Retina (tissue), 1 donor: ENCODE data around the gene WDR1.

Experiments used
- DNase-seq: peaks from one replicate; pipeline ENCODE4 v3.0.0-alpha.2; 2016

The WDR1 gene

DNA sequence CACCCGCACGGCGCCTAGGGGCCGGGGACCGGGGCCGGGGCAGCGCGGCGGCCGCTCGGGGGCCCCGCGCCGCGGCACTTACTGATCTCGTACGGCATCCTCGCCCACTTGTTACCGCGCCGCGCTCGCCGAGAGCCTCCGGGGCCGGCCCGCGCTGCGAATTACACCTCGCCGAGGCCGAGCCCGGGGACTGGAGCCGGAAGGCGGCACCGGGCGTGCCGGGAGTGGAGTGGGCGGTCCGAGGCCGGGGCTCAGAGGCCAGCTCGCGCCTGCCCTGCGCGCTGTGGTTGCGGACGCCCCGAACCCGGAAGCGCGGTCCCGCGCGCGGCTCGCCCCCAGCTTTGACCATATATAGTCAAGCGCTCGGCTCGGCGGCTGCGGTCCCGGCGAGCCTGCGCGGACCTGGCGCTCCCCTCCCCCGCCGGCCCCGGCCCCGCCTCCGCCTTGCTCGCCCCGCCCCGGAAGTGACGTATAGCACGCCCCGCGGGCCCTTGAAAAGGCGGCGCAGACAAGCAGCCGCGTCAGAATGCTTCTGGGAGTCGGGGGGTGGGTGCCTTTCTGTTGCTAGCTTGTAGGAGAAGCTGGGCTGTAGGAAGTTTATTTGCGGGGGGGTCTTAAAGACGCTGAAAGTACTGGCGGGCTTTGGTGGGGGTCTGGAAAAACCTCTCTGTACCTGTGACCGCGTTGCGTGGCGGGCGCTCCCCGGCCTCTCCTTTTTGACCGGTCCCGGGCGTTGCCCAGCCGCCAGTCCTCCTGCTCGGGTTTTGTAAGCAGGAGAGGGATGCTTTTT, at the start of gene WDR1:
Gene WDR1 (minus strand): TSS at position 231 of the 790 bp plus-strand sequence. CDS start 133 bp downstream, at position 98.
- DNase-seq, result peak; percentile 92

DNA sequence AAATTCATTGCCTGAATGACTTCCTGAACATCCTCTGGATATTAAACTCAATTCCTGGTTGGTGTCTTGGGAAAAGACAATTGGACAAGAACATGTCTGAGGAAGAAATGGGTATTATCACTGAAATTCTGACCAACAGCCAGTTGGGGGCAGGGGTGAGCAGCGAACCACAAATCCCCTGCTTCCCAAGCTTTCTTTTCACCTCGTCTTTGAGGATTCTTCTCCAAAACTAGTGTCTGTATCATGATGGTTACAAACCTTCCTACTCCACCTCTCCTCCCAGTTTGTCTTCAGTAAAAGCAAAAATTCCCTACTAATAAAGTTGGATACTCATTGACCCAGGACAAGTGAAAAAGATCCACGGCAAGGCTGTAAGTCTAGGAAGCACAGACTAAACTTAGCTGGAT, 48.3 kb upstream of the WDR1 start:
- peak; percentile 36 for DNase-seq

DNA sequence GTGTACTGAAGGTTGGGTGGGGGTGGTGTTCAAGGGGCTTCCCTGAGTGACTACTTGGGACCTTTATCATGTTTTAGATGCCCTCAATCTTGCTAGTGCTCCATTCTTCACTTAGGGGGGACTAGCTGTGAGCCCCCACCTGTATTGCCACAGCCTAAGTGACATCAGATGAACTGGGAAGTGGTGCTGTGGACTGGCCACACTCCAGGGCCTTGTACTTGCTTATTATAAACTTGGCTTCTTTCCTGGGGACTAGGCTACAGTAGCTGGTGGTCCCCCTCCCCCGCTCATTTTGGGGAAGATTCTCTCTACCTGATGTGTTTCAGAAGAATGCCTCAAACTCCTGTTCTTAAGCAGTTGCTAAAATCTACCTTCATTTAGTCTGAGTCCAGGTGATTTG, 46.7 kb upstream of the WDR1 start:
- no peak for DNase-seq

DNA sequence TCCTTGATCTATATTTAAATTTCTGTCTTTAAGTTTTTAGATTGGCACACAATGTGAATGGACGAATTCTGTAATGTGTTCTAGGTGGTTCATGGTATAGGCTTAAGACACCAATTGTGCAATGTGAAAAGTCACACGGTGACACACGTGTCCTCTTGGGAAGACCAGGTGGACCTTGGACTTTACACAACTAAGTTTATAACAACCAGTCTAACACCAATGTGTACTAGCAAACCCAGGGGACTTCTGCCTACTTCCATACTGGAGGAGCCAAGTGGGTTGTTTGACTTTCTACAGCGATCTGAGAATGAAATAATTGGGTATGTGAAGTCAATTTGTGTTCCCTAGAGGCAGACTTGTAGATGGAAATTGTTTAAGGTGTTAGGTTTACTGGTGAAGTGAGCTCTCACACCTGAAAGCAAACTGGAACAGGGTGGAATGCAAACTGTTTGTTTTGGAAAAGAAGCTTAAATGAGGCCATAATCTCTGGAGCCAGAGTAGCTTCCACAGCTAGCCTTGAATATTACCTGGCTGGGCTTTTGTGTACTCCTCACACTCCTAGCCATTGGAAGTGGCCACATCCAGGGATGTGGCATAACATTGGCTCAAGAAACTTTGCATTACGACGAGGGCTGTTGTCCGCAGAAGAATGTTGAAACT, 45.9 kb upstream of the WDR1 start:
- no peak for DNase-seq

- no peak for DNase-seq
Measured at GRCh38 chr4:10161840-10162239, 45.2 kb upstream of the WDR1 start.

GRCh38 chr4:10161146-10161545, 44.5 kb upstream of the WDR1 start:
- DNase-seq, result no peak

DNA sequence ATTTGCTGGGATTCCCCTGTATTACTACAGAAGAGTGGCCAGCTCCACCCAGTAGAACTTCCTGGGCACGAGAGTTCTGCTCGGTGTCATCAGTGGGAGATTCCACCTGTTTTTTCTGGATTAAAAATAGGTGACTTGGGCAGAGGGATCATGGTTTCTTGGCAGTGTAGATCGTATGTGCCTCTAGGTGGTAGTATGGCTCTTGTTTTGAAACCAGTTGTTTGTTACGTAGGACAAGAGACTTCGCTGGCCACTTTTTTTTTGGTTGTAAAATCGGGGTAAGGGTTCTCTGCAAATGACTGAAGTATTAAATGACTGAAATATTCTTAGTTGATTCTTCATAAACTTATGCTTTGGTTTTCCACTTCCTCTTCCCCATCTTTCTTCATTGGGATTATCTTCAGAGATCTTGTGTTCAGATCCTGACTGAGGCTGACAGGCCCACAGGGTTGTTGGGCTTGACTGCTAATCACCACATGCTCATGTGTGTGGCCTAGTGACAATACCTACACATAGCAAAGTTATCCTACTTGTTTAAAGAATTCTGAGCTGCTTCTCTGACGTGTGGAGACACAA, 43.8 kb upstream of the WDR1 start:
- DNase-seq, result no peak

DNA sequence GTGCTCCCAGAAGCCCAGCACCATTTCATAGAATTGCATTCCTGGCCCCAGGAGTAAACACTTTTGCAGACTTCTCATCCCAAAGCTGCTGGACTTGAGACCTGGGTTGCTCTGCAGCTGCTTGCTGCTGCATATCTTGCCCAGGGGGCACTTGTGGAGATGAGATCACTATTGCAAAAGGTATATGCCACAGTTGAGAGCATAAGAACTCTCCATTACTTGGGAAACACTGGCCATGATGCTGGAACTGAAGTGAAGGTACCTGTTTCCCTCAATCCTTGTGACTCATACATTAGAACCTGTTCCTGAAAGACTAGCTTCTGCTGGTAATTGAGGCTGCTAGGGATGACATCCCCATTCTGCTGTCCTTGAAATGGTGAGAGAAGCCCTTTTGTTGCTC, 43.1 kb upstream of the WDR1 start:
- DNase-seq, result no peak

- DNase-seq, result no peak
Measured at GRCh38 chr4:10158333-10158942, 41.8 kb upstream of the WDR1 start.

- peak; percentile 58 for DNase-seq
Measured at GRCh38 chr4:10157478-10158332, 41.1 kb upstream of the WDR1 start.

DNA sequence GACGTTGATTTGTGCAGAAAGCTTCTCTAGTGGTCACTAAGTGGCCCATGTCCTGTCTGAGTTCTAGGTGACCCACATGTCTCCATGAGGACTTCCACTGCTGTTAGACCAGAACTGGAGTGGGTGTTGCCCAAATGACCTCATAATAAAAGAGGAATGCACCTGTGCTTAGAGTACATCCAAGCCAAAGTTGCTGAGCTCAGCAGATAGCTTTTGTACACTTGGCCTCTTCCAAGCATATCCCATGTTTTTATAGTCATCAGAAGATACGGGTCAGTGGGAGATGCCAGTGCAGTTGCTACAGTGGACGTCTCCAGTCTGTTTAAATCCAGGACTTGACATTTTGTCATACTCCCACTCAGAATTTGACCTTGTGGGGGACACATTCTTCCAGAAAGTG, 37.6 kb upstream of the WDR1 start:
- DNase-seq, result no peak

- no peak for DNase-seq
Measured at GRCh38 chr4:10153161-10153560, 36.6 kb upstream of the WDR1 start.

GRCh38 chr4:10151182-10151581, 34.6 kb upstream of the WDR1 start:
- DNase-seq, result no peak

GRCh38 chr4:10144966-10145365, 28.4 kb upstream of the WDR1 start:
- DNase-seq, result no peak

GRCh38 chr4:10144479-10144878, 27.9 kb upstream of the WDR1 start:
- DNase-seq, result no peak

DNA sequence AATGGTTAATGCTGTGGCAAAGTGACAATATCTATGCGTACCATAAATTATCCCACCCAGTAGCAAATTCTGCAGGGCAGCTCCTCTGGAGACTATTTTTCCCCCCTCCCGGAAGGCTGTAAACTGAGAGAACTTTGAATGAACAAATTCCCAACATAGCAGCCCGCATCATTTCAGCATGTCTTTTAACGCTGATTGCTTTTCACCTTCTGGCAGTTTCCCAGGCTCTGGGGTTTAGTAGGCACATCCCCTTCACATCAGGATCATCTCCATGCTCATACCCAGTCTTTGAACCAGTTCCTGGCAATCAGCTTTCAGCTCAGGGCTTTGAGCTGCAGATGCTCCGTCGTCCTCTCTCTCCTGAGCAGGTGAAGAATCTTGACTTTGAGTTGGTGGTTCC, 26.6 kb upstream of the WDR1 start:
- DNase-seq, result no peak

GRCh38 chr4:10140866-10141759, 24.5 kb upstream of the WDR1 start:
- DNase-seq, result no peak

DNA sequence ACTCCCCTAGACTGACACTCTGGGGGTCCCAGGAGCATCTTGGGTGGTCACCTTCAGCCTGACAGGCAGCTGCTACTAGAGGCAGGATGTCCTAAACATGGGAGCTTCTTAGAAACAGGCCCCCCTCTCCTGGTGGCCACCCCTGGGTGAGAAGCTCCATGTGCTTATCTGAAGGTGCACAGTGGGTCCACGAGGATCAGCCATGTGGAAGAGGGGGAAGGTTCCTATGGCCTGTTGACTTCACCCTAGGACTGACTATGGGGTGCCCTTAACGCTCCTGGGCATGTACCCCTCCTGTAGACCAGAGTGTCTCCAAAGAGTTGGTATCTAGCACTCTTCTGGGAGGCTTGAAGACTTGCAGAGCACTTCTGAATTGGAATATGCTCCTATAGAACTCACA, 22.9 kb upstream of the WDR1 start:
- DNase-seq, result no peak

- no peak for DNase-seq
Measured at GRCh38 chr4:10135260-10135659, 18.7 kb upstream of the WDR1 start.

DNA sequence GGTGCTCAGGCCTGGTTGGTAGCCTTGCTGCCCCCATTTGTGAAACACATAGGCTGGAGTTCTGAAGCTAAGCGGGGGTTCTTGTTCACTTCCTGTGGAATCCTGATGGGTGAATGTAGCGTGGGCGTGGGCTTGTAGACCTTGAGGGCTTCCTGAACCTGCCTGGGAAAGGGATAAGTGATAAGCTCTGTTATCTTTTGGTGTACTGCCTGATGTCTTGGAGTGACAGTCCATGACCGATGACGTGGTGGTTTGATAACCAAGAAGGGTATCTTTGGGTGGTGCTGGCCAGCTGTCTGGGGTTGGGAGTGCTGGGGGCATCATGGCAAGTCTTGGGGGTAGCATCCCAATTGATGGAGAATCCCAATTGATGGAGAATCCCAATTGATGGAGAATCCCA, 17.5 kb upstream of the WDR1 start:
- no peak for DNase-seq

GRCh38 chr4:10131202-10131601, 14.6 kb upstream of the WDR1 start:
- DNase-seq, result no peak
